ENCODE measurements around the gene DPH1. TPM values are rescaled to one million over a fixed set of nuclear protein-coding genes. Genes with fewer than 3 reads are reported as not detected.
A peak's percentile ranks its signal among the peaks of the same experiment; 100 is the strongest.

DPH1 gene
- total and polyA plus RNA-seq, 8 donors, result 30.7 to 53.3 (median 46.5) TPM

GRCh38 chr17:2053380-2054261, 23.7 kb downstream of the DPH1 start:
- Histone ChIP-seq H3K4me1 (peaks cover 32 to 84% of the 10 kb centered on the region in 2 donors), H3K36me3 (peaks cover 0 to 7% of the 10 kb centered on the region in 2 donors), H3K27me3 (peaks cover 13 to 91% of the 10 kb centered on the region in 2 donors), H3K9me3 (no peaks in the 10 kb centered on the region), H3K27ac (peak overlapping the region; percentile 77 to 82), H3K4me3 (peak overlapping the region; percentile 56 to 57)
- DNase-seq, result peak in 3 of 4 donors; percentile 73 to 91 (median 75)
- peak; percentile 41 to 53 for TF ChIP-seq CTCF (IDR thresholded peaks at IDR 0.05)
- ATAC-seq, result peak; percentile 23
- intact Hi-C loops (cut with DNase I), result no loop called here

GRCh38 chr17:2054262-2054511, 24.2 kb downstream of the DPH1 start:
- ATAC-seq, result no peak
- peak overlapping the region; percentile 77 to 82 for H3K27ac ChIP-seq

GRCh38 chr17:2054512-2055291, 24.7 kb downstream of the DPH1 start, which contains the start of gene HIC1:
Gene HIC1, plus strand, starts transcription at chr17:2055103. Its CDS starts 1,588 bp downstream, at chr17:2056691.
- Histone ChIP-seq H3K4me1 (peaks cover 33 to 84% of the 10 kb centered on the region in 2 donors), H3K4me3 (peak within 1 kb of the TSS; percentile 56 to 57), H3K27me3 (peaks cover 13 to 86% of the 10 kb centered on the region in 2 donors), H3K27ac (peak within 1 kb of the TSS; percentile 81 to 82), H3K9me3 (no peaks in the 10 kb centered on the region), H3K36me3 (peaks cover 0 to 14% of the 10 kb centered on the region in 2 donors)
- intact Hi-C loops (cut with DNase I), result loop anchor here in 1 of 2 donors (5.0 kb wide), 1 partner anchor 188 kb away; no protein-coding TSS in a partner anchor
- DNase-seq (peak; percentile 73 to 96 (median 84)), ATAC-seq (peak; percentile 71)
- peak; percentile 97 to 99 for TF ChIP-seq CTCF (IDR thresholded peaks at IDR 0.05)

More at GRCh38 chr17:2054262-2054511, 24.2 kb downstream of the DPH1 start:
- peak overlapping the region; percentile 56 to 57 for H3K4me3 ChIP-seq
- peaks cover 0 to 8% of the 10 kb centered on the region in 2 donors for H3K36me3 ChIP-seq
- H3K27me3 ChIP-seq, result peaks cover 13 to 91% of the 10 kb centered on the region in 2 donors
- no peak for TF ChIP-seq CTCF (IDR thresholded peaks at IDR 0.05)
- H3K4me1 ChIP-seq, result peaks cover 32 to 84% of the 10 kb centered on the region in 2 donors
- DNase-seq, result peak in 1 of 4 donors; percentile 66
- intact Hi-C loops (cut with DNase I), result no loop called here
- H3K9me3 ChIP-seq, result no peaks in the 10 kb centered on the region

GRCh38 chr17:2055292-2056205, 25.6 kb downstream of the DPH1 start:
- Histone ChIP-seq H3K27me3 (peaks cover 12 to 81% of the 10 kb centered on the region in 2 donors), H3K9me3 (no peaks in the 10 kb centered on the region), H3K4me3 (peak overlapping the region; percentile 56 to 57), H3K27ac (peak overlapping the region; percentile 81 to 82), H3K36me3 (peaks cover 0 to 22% of the 10 kb centered on the region in 2 donors), H3K4me1 (peaks cover 32 to 86% of the 10 kb centered on the region in 2 donors)
- ATAC-seq (no peak), DNase-seq (peak in 3 of 4 donors; percentile 46 to 87 (median 56))
- TF ChIP-seq CTCF (IDR thresholded peaks at IDR 0.05), result no peak
- intact Hi-C loops (cut with DNase I), result loop anchor here in 1 of 2 donors (5.0 kb wide), 1 partner anchor 187 kb away; no protein-coding TSS in a partner anchor

Measured in left lung (tissue), 10 donors.